GM12892 (cell line): ENCODE results near the gene UBN2.
"Not testable (repeated sequence)": the region's sequence is repeated elsewhere in the genome, so short reads cannot be mapped to it uniquely, and the experiment has no call there.

ENCODE experiments used
- POLR2A ChIP-seq: IDR thresholded peaks from 2 replicates; pipeline ENCODE4 v1.6.1; 2011; ENCODE audit warnings: low read depth, low read length, control low read depth
- TAF1 ChIP-seq: IDR thresholded peaks from 2 replicates; pipeline ENCODE4 v1.6.1; 2011; ENCODE audit warnings: low read depth, mild to moderate bottlenecking, control low read depth, low read length, borderline replicate concordance

- not testable (repeated sequence) for TF ChIP-seq TAF1, POLR2A
Observed at GRCh38 chr7:139324709-139325108, 93.7 kb downstream of the UBN2 start.
